NCI-H446 (cell line): ENCODE data around the gene NIFK.

Experiments
- DNase-seq, 2 experiments: peaks; one replicate each; lab custom pipeline; 2025; lab: John Stamatoyannopoulos, UW

The NIFK gene

GRCh38 chr2:121736462-121737336 lies at the start of gene NIFK:
Gene NIFK (minus strand): TSS chr2:121736875. CDS start chr2:121736850, 25 bp downstream.
- peak; percentile 95 to 97 for DNase-seq

- no peak for DNase-seq
Measured at GRCh38 chr2:121783180-121783579, 46.5 kb upstream of the NIFK start.

GRCh38 chr2:121778741-121779487 lies 42.2 kb upstream of the NIFK start:
- no peak for DNase-seq

GRCh38 chr2:121777699-121778058 lies 41.0 kb upstream of the NIFK start:
- DNase-seq: peak in 1 of 2 experiments; percentile 10

GRCh38 chr2:121776885-121777698 lies 40.4 kb upstream of the NIFK start:
- DNase-seq: peak; percentile 19 to 75

DNA sequence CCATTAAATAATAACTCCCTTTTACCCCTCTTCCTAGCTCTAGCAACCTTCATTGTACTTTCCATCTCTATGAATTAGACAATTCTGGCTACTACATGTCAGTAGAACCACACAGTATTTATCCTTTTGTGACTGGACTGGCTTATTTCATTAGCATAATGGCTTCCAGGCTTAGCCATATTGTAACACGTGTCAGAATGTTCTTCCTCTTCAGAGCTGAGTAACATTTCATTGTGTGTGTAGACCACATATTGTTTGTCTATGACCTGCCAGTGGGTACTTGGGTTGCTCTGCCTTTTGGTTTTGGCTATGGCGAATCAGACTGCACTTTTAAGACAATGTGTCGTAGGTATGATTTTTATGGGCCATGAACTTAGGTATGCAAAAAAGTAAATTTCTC lies 39.7 kb upstream of the NIFK start:
- no peak for DNase-seq

GRCh38 chr2:121774235-121774634 lies 37.6 kb upstream of the NIFK start:
- DNase-seq: no peak

- peak in 1 of 2 experiments; percentile 69 for DNase-seq
Measured at GRCh38 chr2:121771976-121772742, 35.5 kb upstream of the NIFK start.

- DNase-seq: no peak
Measured at GRCh38 chr2:121768143-121768755, 31.6 kb upstream of the NIFK start.

- no peak for DNase-seq
Measured at GRCh38 chr2:121766624-121767023, 29.9 kb upstream of the NIFK start.

GRCh38 chr2:121764681-121765228 lies 28.1 kb upstream of the NIFK start:
- no peak for DNase-seq

DNA sequence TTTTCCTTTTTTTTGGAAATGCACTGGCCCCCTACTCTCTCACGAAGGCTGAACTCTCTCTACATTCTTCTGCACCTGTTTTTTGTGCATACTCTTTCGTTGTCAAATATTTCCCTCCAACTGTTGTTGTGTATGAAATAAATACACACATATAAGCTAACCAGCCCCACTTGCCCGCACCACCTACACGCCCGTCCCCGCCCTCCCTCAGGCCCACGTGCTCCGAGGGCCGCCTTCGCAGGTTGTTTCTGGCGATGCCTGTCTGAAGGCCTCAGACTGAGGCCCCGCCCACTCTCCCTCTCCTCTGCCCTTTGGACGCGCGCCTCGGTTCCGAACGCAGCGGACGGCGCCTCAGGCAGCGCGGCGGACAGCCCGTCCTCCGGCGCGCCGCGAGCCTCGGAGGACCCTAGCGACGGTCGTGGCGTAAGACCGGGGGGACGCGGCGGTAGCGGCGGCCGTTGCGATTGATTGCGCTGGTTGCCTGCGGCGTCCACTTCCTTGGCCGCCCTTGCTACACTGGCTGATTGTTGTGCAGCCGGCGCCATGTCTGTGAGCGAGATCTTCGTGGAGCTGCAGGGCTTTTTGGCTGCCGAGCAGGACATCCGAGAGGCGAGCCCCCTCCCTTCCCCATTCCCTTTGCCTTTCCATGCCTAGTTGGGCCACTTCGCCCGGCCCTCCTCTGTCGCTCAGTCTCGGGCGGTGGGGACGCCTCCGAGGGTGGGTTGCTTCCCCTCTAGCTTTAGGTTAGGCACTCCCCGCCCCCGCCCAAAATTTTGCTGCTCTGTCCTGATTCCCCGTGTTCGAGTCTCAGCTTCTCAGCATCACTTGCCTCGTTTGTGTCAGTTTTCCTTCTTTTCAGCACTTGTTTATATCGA lies 18.8 kb upstream of the NIFK start, which contains the start of gene TSN:
TSN (plus strand) TSS at position 415 of the 875 bp plus-strand sequence; CDS start at position 544, 129 bp downstream.
- peak; percentile 94 to 98 for DNase-seq

DNA sequence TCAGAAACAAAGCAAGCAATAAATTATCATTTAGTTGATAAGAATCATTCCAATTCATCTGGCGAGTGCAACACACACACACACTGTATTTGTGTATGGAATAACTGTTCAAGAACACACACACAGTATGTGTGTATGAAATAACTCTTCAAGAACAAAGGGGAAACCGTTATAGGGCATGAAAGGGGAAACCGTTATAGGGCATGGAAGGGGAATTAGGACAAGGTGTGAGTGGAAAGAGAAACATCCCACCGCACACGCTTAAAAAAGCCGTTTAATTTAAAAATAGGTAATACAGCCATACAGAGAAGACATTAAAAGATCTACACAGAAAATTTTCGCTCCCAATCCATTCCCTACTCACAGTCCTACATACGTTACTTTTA lies 18.2 kb upstream of the NIFK start:
- DNase-seq: no peak

GRCh38 chr2:121748202-121748601 lies 11.5 kb upstream of the NIFK start:
- peak; percentile 19 to 25 for DNase-seq

GRCh38 chr2:121746071-121746578 lies 9.4 kb upstream of the NIFK start:
- DNase-seq: no peak

DNA sequence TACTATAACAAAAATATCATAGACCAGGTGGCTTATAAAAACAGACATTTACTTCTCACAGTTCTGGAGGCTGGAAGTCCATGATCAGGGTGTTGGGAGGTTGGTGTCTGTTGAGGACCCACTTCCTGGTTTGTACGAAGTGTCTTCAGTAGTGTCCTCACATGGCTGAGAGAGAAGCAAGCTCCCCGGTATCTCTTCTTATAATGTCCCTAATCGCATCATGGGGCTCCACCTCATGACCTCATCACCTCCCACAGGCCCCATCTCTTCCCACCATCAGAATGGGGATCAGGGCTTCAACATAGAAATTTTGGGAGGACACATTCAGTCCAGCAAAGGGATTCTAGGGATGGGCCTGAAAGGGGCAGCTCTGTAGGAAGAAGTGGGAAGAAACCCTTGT lies 4.8 kb upstream of the NIFK start:
- no peak for DNase-seq

DNA sequence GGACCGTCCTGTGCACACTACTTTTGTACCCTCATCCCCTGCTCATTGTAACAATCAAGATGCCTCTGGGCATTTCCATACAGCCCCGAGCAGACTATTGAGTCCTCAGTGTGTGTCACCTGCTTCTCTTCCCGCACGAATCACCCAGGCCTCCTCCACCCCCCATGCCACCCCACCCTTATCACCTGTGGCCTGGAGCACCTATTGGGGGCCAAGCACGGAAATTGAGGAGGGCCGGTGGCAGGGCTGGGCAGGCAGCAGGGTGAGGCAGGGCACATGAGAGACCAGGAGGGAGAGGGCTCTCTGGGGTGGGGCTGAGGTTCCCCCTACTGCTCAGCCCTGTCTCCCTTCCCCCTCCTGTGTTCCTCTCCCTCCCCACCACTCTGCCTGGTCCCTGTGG lies 4.3 kb upstream of the NIFK start:
- DNase-seq: no peak

- no peak for DNase-seq
Measured at GRCh38 chr2:121736140-121736461, 574 bp downstream of the NIFK start.

- DNase-seq: peak in 1 of 2 experiments; percentile 5
Measured at GRCh38 chr2:121735518-121736074, 1.1 kb downstream of the NIFK start.
